HEK293 (cell line): Measurements from ENCODE around the gene LDB2.

ENCODE experiments used
- ZBTB7A ChIP-seq: fragments of 450-650 bp; formaldehyde crosslinking; IDR thresholded peaks from 2 replicates; pipeline ENCODE4 v1.5.1; 2016; ENCODE audit warnings: low read depth, missing biosample characterization, missing genetic modification characterization
- ZNF416 ChIP-seq: fragments of 450-650 bp; formaldehyde crosslinking; IDR thresholded peaks from 2 replicates; pipeline ENCODE4 v1.5.1; 2016; ENCODE audit warnings: missing biosample characterization, missing genetic modification characterization
- ZNF514 ChIP-seq: fragments of 450-650 bp; formaldehyde crosslinking; IDR thresholded peaks from 2 replicates; pipeline ENCODE4 v1.5.1; 2016; ENCODE audit warnings: missing biosample characterization, missing genetic modification characterization
- ZNF626 ChIP-seq: fragments of 450-650 bp; sonication (Bioruptor Pico); formaldehyde crosslinking; IDR thresholded peaks from 2 replicates; pipeline ENCODE4 v1.5.1; 2018; ENCODE audit warnings: missing biosample characterization, missing genetic modification characterization, inconsistent platforms
- ZNF777 ChIP-seq: fragments of 450-650 bp; formaldehyde crosslinking; IDR thresholded peaks from 2 replicates; pipeline ENCODE4 v1.5.1; 2017; ENCODE audit warnings: missing biosample characterization, missing genetic modification characterization, borderline replicate concordance
- TF ChIP-seq, protein P1 (sequence below): fragments of 450-650 bp; formaldehyde crosslinking; IDR thresholded peaks from 2 replicates; pipeline ENCODE4 v1.5.1; 2016; ENCODE audit warnings: missing biosample characterization, missing genetic modification characterization

DNA sequence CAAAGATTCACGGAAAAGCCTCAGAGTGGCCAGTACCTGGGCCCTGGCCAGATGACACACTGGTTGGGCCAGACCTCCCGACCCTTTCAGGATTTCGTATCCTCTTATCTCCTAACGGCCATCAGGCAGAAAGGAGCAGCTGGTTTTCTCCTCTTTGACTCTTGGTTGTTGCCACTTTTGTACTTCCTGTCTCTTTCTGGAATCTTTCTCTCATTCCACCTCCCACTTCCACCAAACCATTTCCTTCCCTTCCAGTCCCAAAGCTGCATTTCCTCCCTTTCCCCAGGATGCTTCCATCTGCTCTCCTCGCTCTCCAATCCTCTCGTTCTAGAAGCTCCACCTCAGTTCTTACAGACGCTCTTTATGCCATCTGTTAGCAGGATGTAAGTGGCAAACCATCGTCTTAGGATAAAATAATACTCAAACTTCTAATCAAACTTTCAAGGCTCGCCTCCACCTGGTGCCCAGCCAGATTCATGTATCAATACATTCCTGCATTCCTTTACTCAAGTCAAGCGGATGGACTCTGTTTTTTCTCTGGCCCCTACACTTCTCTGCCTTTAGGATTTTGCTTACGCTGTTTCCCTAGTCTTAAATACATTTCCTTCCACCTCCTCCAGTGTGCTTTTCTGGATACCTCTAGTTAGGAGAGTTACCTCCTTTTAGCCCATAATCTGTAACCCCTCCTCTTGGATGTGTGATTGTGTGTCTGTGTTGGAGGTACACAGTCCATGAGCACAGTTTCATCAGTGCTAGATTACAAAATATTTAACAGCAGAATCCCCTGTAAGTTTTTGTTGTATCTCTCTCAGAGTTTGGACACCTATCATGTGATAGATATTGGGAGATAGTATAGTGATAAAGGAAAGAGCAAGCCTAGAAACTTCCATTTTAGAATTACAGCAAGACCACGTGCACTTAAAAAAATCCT is 70.4 kb downstream of the LDB2 start:
- no peak for TF ChIP-seq ZBTB7A (tag by site-specific recombination)
- TF ChIP-seq ZNF626 (tag by site-specific recombination) = no peak
- TF ChIP-seq, protein P1, sequence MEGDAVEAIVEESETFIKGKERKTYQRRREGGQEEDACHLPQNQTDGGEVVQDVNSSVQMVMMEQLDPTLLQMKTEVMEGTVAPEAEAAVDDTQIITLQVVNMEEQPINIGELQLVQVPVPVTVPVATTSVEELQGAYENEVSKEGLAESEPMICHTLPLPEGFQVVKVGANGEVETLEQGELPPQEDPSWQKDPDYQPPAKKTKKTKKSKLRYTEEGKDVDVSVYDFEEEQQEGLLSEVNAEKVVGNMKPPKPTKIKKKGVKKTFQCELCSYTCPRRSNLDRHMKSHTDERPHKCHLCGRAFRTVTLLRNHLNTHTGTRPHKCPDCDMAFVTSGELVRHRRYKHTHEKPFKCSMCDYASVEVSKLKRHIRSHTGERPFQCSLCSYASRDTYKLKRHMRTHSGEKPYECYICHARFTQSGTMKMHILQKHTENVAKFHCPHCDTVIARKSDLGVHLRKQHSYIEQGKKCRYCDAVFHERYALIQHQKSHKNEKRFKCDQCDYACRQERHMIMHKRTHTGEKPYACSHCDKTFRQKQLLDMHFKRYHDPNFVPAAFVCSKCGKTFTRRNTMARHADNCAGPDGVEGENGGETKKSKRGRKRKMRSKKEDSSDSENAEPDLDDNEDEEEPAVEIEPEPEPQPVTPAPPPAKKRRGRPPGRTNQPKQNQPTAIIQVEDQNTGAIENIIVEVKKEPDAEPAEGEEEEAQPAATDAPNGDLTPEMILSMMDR = no peak
- no peak for TF ChIP-seq ZNF514 (tag by site-specific recombination)
- TF ChIP-seq ZNF777 (tag by site-specific recombination) = no peak
- TF ChIP-seq ZNF416 = no peak
